Measurements from ENCODE around the gene DPP7.

DPP7 gene

GRCh38 chr9:137110147-137110910 lies 4.2 kb downstream of the DPP7 start:
- no peak for DNase-seq

GRCh38 chr9:137109250-137110146 lies 5.0 kb downstream of the DPP7 start:
- DNase-seq, result no peak

GRCh38 chr9:137108608-137109249 lies 5.8 kb downstream of the DPP7 start:
- DNase-seq, result no peak

GRCh38 chr9:137107982-137108381 lies 6.6 kb downstream of the DPP7 start:
- DNase-seq, result no peak

- no peak for DNase-seq
Measured at GRCh38 chr9:137107312-137107921, 7.1 kb downstream of the DPP7 start.

GRCh38 chr9:137106662-137107250 lies 7.8 kb downstream of the DPP7 start:
- DNase-seq, result no peak

- DNase-seq, result no peak
Measured at GRCh38 chr9:137105814-137106661, 8.5 kb downstream of the DPP7 start.

- no peak for DNase-seq
Measured at GRCh38 chr9:137103206-137103999, 11.1 kb downstream of the DPP7 start.

GRCh38 chr9:137099231-137099630 lies 15.3 kb downstream of the DPP7 start:
- DNase-seq, result no peak

- no peak for DNase-seq
Measured at GRCh38 chr9:137097761-137098462, 16.6 kb downstream of the DPP7 start.

GRCh38 chr9:137096785-137097546 lies 17.6 kb downstream of the DPP7 start:
- DNase-seq, result no peak

- DNase-seq, result no peak
Measured at GRCh38 chr9:137095664-137096517, 18.6 kb downstream of the DPP7 start.

GRCh38 chr9:137089232-137089947 lies 25.1 kb downstream of the DPP7 start:
- no peak for DNase-seq

GRCh38 chr9:137088121-137088520 lies 26.4 kb downstream of the DPP7 start:
- no peak for DNase-seq

GRCh38 chr9:137087409-137087925 lies 27.1 kb downstream of the DPP7 start:
- DNase-seq, result peak; percentile 63

GRCh38 chr9:137086531-137087408 lies 27.8 kb downstream of the DPP7 start, which contains the start of gene MAN1B1:
MAN1B1 (plus strand) TSS chr9:137086985; CDS start chr9:137087000, 15 bp downstream.
- peak; percentile 98 for DNase-seq
